Central memory CD4-positive, alpha-beta T cell (primary cell): ENCODE results near the gene MRPL24.

Source experiments
- DNase-seq: peaks from one replicate; pipeline ENCODE4 v3.0.0; 2022

Gene MRPL24

DNA sequence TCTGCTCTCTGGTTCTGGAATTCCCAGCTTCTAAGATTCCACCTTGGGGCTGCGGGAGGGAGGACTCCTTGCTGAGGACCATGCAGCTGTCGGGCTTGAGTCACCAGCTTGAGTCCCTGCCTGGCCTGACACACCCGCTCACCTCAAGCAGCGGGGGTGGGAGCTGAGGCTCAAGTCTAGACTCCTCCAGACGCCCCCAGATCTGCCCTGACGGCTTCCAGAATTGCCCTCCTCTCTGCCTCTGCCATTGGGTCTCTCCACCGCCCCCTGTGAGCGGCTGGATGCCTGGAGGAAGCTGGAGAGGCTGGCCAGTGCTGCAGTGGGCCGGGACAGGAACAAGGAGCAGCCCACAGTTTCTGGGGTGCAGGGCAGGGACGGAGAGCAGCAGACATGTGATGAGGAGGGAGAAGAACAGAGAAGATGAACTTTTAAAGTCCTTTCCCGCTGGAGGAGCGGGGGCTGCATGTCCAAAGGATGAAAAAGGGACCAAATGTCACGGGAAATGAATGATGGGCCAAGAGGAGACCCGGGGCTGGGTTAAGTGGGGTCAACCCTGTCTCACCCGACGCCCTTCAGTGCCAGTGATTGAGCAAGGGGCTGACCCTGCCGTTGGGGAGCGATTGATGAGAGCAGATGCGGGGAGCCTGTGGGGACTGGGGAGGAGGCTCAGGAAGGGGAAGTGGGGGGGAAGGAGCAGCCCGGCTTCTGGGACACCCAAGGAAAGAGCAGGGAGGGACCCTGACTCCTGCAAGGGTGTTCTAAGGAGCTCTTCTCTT is 49.0 kb downstream of the MRPL24 start:
- DNase-seq, result no peak

DNA sequence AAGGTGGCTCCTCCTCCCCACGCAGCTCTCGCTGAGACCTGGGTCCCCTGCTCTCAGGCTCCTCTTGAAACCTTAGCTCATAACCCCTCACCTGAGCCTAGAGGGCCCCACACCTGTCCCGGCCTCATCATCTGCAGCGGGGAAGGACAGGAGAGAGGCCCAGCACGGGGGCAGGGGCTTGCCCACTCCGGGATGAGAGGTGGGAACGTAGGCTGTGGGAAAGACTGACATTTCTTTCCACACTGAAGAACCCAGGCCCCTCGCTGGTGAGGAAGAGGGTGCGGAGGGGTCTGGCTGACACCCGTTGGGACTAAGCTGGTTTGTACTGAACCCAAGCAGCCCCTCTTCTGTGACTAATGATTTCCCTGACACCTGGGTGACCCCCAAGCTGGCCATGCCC is 49.7 kb downstream of the MRPL24 start:
- no peak for DNase-seq

DNA sequence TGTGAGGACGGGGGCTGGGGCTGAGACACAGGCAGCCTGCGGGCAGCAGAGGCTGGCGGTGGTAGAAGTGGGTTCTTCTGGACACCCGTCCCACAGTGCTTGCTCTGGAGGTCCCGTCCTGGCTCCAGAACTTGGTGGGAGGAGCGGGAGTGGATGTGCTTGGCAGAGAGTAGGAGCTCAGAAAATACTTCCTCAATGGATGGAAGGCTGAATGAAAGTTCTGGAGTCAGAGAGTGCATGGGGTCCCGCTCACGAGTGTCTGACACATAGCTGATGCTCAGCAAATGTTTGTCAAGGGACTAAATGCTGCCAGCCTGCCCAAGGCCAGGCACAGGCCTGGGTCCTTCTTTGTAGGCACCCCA is 50.2 kb downstream of the MRPL24 start:
- DNase-seq, result no peak

- no peak for DNase-seq
These were observed 50.8 kb downstream of the MRPL24 start for GRCh38 chr1:156689953-156690674.

GRCh38 chr1:156689035-156689952 is 51.6 kb downstream of the MRPL24 start:
- DNase-seq, result peak; percentile 66
